Measurements from ENCODE around the gene HES4.

DNA sequence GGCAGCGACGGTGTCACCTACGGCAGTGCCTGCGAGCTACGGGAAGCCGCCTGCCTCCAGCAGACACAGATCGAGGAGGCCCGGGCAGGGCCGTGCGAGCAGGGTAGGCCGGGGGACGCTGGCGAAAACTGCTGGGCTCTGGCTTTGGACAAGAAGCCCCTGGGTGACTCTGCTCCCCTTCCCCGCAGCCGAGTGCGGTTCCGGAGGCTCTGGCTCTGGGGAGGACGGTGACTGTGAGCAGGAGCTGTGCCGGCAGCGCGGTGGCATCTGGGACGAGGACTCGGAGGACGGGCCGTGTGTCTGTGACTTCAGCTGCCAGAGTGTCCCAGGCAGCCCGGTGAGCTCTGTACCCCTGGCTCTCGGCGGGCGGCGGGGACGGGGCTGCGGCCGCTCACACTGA is 44.0 kb upstream of the HES4 start:
- TF ChIP-seq POLR2A (IDR thresholded peaks at IDR 0.05; ENCODE audit: low read length): no peak
- no peak for TF ChIP-seq GATA1 (IDR thresholded peaks at IDR 0.05; ENCODE audit: low read depth, low read length)
